ENCODE results near the gene FOXL3. TPM values are rescaled to one million over a fixed set of nuclear protein-coding genes. Genes with fewer than 3 reads are reported as not detected.

FOXL3 gene
- total RNA-seq, 4 donors from 2014 or later: not detected

GRCh38 chr7:271266-272107 is 18.5 kb upstream of the FOXL3 start:
- TF ChIP-seq CTCF (IDR thresholded peaks at IDR 0.05): no peak
- DNase-seq (ENCODE audit: low spot score) (no peak), ATAC-seq (ENCODE audit: low FRiP score) (no peak)

GRCh38 chr7:272108-272615 is 17.8 kb upstream of the FOXL3 start:
- ATAC-seq (ENCODE audit: low FRiP score) (no peak), DNase-seq (ENCODE audit: low spot score) (no peak)
- TF ChIP-seq CTCF (IDR thresholded peaks at IDR 0.05): no peak

- no peak for DNase-seq (ENCODE audit: low spot score)
- no peak for TF ChIP-seq CTCF (IDR thresholded peaks at IDR 0.05)
- ATAC-seq (ENCODE audit: low FRiP score): no peak
Observed at GRCh38 chr7:272631-273030, 17.3 kb upstream of the FOXL3 start.

GRCh38 chr7:273327-273726 is 16.6 kb upstream of the FOXL3 start:
- no peak for TF ChIP-seq CTCF (IDR thresholded peaks at IDR 0.05)
- ATAC-seq (ENCODE audit: low FRiP score) (no peak), DNase-seq (ENCODE audit: low spot score) (no peak)

- DNase-seq (ENCODE audit: low spot score) (no peak), ATAC-seq (ENCODE audit: low FRiP score) (no peak)
- TF ChIP-seq CTCF (IDR thresholded peaks at IDR 0.05): no peak
Observed at GRCh38 chr7:274266-274665, 15.7 kb upstream of the FOXL3 start.

- ATAC-seq (ENCODE audit: low FRiP score) (no peak), DNase-seq (ENCODE audit: low spot score) (no peak)
- no peak for TF ChIP-seq CTCF (IDR thresholded peaks at IDR 0.05)
Observed at GRCh38 chr7:276230-276835, 13.6 kb upstream of the FOXL3 start.
